Measurements from ENCODE around the gene NAT14.
"Not testable (repeated sequence)": the region's sequence is repeated elsewhere in the genome, so short reads cannot be mapped to it uniquely, and the experiment has no call there.

The NAT14 gene

DNA sequence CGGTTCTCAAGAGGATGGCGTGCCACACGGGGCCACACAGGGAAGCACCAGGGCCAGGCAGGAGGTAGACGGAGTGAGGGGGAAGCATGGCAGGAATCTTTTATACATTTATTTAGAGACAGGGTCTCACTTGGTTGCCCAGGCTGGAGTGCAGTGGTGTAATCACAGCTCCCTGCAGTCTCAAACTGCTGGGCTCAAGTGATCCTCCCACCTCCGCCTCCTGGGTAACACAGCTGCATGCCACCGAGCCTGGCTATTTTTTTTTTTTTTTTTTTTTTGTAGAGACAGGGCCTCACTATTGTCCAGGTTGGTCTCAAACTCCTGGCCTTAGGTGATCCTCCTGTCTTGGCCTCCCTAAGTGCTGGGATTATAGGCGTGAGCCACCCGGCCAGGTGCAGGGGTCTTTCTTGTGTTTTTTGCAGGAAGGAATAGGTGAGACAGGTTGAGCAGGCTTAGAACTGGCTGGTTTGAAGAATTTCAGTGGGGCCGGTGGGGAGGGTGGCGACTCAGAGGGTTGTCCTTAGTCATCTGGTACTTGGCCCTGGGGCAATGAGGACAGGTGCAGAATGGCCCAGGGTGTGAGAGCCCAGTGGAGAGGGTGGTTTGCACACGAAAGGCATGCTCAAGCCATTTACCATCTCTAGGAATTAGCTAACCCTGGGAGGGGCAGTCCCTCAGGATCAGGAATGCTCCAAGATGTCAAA, 10.8 kb downstream of the NAT14 start:
- Histone ChIP-seq H3K27ac (ENCODE audit: low read length) (no peak overlapping the region), H3K27me3 (ENCODE audit: control insufficient read depth in 1 of 2, insufficient read depth in 2 of 2, low read length in 2 of 2) (no peaks in the 10 kb centered on the region), H3K36me3 (ENCODE audit: control insufficient read depth in 2 of 2, insufficient read depth in 2 of 2, low read length in 2 of 2) (peaks cover 6 to 16% of the 10 kb centered on the region in 2 donors), H3K9ac (ENCODE audit: low read length in 2 of 2) (no peak overlapping the region), H3K4me1 (ENCODE audit: control insufficient read depth, insufficient read depth, low read length) (peaks cover 50% of the 10 kb centered on the region), H3K9me3 (ENCODE audit: control insufficient read depth in 2 of 2, low read length in 2 of 2) (no peaks in the 10 kb centered on the region), H3K4me3 (ENCODE audit: low read length in 2 of 2) (no peak overlapping the region)

DNA sequence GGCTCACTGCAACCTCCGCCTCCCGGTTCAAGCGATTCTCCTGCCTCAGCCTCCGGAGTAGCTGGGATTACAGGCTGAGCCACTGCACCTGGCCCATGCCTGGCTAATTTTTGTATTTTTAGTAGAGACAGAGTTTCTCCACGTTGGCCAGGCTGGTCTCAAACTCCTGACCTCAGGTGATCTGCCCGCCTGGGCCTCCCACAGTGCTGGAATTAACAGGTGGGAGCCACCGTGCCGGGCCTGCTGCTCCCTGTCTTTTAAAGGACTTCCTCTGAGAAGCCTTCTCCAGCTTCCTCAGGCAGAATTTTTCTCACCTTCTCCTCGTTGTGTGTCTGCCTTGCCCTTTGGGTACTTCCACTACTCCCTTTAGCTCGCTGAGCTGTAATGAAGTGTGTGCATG, 11.8 kb downstream of the NAT14 start:
- H3K27me3 ChIP-seq (ENCODE audit: control insufficient read depth in 1 of 2, insufficient read depth in 2 of 2, low read length in 2 of 2); H3K9me3 ChIP-seq (ENCODE audit: control insufficient read depth in 2 of 2, low read length in 2 of 2); H3K9ac ChIP-seq (ENCODE audit: low read length in 2 of 2); H3K27ac ChIP-seq (ENCODE audit: low read length); H3K4me3 ChIP-seq (ENCODE audit: low read length in 2 of 2): not testable (repeated sequence)
- Histone ChIP-seq H3K36me3 (ENCODE audit: control insufficient read depth in 2 of 2, insufficient read depth in 2 of 2, low read length in 2 of 2) (peaks cover 10 to 25% of the 10 kb centered on the region in 2 donors), H3K4me1 (ENCODE audit: control insufficient read depth, insufficient read depth, low read length) (peaks cover 39% of the 10 kb centered on the region)

DNA sequence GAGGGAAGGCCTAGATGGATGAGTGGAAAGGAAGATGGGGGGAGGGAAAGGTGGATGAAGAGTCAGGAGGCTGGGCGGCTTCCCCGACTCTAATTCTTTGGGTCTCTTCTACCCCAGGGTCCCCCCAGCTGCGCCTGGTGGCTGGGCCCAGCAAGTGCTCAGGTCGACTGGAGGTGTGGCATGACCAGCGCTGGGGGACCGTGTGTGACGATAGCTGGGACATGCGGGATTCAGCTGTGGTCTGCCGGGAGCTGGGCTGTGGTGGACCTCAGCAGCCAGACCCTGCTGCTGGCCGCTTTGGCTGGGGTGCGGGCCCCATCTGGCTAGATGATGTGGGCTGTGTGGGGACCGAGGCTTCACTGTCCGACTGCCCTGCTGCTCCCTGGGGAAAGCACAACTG, 12.8 kb downstream of the NAT14 start:
- peaks cover 30% of the 10 kb centered on the region for H3K4me1 ChIP-seq (ENCODE audit: control insufficient read depth, insufficient read depth, low read length)
- peaks cover 10 to 25% of the 10 kb centered on the region in 2 donors for H3K36me3 ChIP-seq (ENCODE audit: control insufficient read depth in 2 of 2, insufficient read depth in 2 of 2, low read length in 2 of 2)
- H3K9ac ChIP-seq (ENCODE audit: low read length in 2 of 2) = no peak overlapping the region
- H3K27me3 ChIP-seq (ENCODE audit: control insufficient read depth in 1 of 2, insufficient read depth in 2 of 2, low read length in 2 of 2) = no peaks in the 10 kb centered on the region
- no peaks in the 10 kb centered on the region for H3K9me3 ChIP-seq (ENCODE audit: control insufficient read depth in 2 of 2, low read length in 2 of 2)
- H3K27ac ChIP-seq (ENCODE audit: low read length) = peak overlapping the region; percentile 41
- H3K4me3 ChIP-seq (ENCODE audit: low read length in 2 of 2) = no peak overlapping the region

DNA sequence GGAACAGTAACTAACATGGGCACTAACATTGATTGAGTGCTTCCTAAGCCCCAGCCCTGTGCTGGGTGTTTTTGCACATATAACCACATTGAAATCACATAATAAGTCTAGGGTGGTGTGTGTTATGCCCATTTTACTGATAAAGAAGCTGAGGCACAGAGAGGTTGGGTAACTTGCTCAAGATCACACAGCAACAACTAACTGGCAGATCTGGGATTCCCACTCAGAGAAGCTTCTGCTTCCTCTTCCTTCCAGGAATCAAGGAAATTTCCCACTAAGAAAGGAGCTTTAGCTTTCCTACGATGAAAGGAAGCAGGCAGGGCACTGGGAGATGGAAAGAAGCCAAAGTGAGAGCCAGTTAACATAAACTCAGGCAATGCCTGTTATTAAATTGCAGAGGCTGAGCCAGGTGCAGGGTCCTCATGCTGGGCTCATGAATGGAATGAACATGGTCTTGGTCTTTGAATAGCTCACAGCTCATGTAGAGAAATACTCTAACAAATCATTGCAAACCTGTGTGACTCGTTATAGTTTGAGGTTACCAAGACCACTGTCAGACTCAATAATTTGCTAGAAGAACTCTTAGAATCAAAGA, 13.4 kb downstream of the NAT14 start:
- Histone ChIP-seq H3K36me3 (ENCODE audit: control insufficient read depth in 2 of 2, insufficient read depth in 2 of 2, low read length in 2 of 2) (peaks cover 10 to 25% of the 10 kb centered on the region in 2 donors), H3K27me3 (ENCODE audit: control insufficient read depth in 1 of 2, insufficient read depth in 2 of 2, low read length in 2 of 2) (no peaks in the 10 kb centered on the region), H3K4me3 (ENCODE audit: low read length in 2 of 2) (no peak overlapping the region), H3K9me3 (ENCODE audit: control insufficient read depth in 2 of 2, low read length in 2 of 2) (no peaks in the 10 kb centered on the region), H3K27ac (ENCODE audit: low read length) (peak overlapping the region; percentile 41), H3K9ac (ENCODE audit: low read length in 2 of 2) (peak overlapping the region in 1 of 2 donors; percentile 29), H3K4me1 (ENCODE audit: control insufficient read depth, insufficient read depth, low read length) (peaks cover 25% of the 10 kb centered on the region)

DNA sequence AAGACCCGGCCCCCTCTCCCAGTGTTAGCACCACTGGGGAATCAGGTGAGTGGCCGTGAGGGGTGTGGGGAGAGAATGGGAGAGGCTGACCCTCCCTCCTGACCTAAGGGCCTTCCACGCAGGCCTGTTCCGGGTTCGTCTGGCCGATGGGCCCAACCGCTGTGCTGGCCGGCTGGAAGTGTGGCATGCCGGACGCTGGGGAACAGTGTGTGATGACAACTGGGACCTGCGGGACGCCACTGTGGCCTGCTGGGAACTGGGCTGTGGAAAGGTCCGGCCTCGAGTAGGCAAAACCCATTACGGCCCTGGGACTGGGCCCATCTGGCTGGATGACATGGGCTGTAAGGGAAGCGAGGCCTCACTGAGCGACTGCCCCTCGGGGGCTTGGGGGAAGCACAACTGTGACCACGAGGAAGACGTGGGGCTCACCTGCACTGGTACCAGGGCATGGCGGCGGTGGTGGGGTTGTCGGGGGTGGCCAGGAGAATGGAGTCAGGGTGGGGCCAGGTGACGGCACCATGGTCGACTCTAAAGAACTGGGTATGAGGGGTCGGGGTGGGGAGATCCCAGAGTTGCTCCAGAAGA, 15.5 kb downstream of the NAT14 start:
- Histone ChIP-seq H3K9ac (ENCODE audit: low read length in 2 of 2) (no peak overlapping the region), H3K27me3 (ENCODE audit: control insufficient read depth in 1 of 2, insufficient read depth in 2 of 2, low read length in 2 of 2) (no peaks in the 10 kb centered on the region), H3K27ac (ENCODE audit: low read length) (no peak overlapping the region)

DNA sequence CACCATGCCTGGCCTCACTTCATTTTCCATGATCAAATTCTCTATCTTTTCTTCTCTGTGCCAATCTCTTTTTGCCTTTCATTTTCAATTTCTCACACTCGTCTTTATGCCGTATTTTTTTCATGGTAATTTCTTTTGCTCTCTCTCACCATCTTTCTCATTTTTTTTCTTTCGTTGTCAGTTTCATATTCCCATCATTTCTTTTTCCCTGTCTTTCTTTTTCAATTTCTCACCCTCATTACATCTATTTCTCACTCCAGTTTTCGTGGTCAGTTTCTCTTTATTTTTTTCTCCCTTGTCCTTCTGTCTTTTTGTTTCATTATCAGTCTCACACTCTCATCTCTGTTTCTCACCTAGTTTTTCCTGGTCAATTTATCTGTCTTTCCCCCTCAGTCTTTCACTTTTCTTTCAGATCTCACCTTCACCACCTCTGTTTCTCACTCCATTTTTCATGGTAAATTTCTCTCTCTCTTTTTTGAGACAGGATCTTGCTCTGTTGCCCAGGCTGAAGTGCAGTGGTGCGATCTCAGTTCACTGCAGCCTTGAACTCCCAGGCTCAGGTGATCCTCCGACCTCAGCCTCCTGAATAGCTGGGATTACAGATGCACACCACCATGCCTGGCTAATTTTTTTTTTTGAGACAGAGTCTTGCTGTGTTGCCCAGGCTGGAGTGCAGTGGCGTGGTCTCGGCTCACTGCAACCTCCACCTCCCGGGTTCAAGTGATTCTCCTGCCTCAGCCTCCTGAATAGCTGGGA, 17.4 kb downstream of the NAT14 start:
- no peak overlapping the region for H3K27ac ChIP-seq (ENCODE audit: low read length)
- no peak overlapping the region for H3K4me3 ChIP-seq (ENCODE audit: low read length in 2 of 2)
- peaks cover 25% of the 10 kb centered on the region for H3K4me1 ChIP-seq (ENCODE audit: control insufficient read depth, insufficient read depth, low read length)
- H3K36me3 ChIP-seq (ENCODE audit: control insufficient read depth in 2 of 2, insufficient read depth in 2 of 2, low read length in 2 of 2) = peaks cover 8 to 17% of the 10 kb centered on the region in 2 donors
- no peaks in the 10 kb centered on the region for H3K27me3 ChIP-seq (ENCODE audit: control insufficient read depth in 1 of 2, insufficient read depth in 2 of 2, low read length in 2 of 2)
- H3K9ac ChIP-seq (ENCODE audit: low read length in 2 of 2) = no peak overlapping the region
- H3K9me3 ChIP-seq (ENCODE audit: control insufficient read depth in 2 of 2, low read length in 2 of 2) = no peaks in the 10 kb centered on the region

More for the DNA sequence above, 15.5 kb downstream of the NAT14 start:
- H3K9me3 ChIP-seq (ENCODE audit: control insufficient read depth in 2 of 2, low read length in 2 of 2) = no peaks in the 10 kb centered on the region
- H3K4me1 ChIP-seq (ENCODE audit: control insufficient read depth, insufficient read depth, low read length) = peaks cover 27% of the 10 kb centered on the region
- H3K4me3 ChIP-seq (ENCODE audit: low read length in 2 of 2) = no peak overlapping the region
- H3K36me3 ChIP-seq (ENCODE audit: control insufficient read depth in 2 of 2, insufficient read depth in 2 of 2, low read length in 2 of 2) = peaks cover 10 to 22% of the 10 kb centered on the region in 2 donors

DNA sequence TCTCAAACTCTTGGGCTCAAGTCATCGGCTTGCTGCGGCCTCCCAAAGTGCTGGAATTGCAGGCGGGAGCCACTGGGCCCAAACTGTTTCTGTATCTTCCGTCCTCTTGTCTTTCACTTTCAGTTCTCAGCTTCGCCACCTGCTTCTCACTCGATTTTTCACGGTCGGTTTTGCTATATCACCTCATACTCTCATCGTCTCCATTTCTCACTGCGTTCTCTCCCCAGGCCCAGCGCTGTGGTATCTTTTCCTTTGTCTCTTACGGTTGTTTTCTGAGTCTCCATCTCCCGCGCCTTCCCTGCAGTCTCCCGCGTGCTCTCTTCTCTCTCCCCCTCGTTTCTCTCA, 18.1 kb downstream of the NAT14 start:
- no peak overlapping the region for H3K27ac ChIP-seq (ENCODE audit: low read length)

DNA sequence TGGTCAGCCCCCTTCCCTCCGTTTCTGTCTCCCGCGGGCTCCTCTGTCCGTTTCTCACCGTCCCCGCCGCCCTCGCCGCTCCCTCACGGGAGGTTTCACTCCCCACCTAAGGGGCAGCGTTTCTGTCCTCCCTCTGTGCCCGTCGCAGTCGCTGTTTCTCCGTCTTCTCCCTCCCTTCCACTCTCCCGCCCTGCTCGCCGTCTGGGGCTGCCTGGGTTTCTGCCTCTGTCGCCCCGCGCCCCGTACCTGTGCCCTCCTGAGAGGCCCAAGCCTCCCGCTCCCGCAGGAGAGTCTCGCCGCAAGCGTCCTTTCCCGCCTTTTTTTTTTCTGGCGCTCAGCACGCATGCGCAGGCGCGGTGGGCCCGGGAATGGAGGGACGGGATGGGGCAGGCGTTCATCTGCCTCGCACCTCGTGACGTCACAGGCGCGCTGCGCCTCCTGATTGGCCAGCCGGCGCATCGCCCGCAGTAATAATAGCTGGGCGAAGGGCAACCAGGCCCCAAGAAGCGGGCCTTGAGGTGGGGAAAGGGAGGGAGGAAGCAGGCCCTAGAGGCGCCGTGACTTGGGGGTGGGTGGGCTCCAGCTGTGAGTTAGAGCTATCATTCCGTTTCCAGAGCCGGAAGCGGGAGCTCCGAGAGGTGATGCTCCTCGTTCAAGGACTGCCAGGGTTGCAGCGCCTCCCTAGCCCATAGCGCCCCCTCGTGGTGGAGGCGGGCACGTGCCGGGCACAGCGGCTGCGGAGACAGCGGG, 18.7 kb downstream of the NAT14 start:
- Histone ChIP-seq H3K4me3 (ENCODE audit: low read length in 2 of 2) (peak overlapping the region; percentile 47 to 78), H3K9me3 (ENCODE audit: control insufficient read depth in 2 of 2, low read length in 2 of 2) (no peaks in the 10 kb centered on the region), H3K9ac (ENCODE audit: low read length in 2 of 2) (no peak overlapping the region), H3K27ac (ENCODE audit: low read length) (peak overlapping the region; percentile 53), H3K36me3 (ENCODE audit: control insufficient read depth in 2 of 2, insufficient read depth in 2 of 2, low read length in 2 of 2) (peaks cover 8 to 18% of the 10 kb centered on the region in 2 donors), H3K4me1 (ENCODE audit: control insufficient read depth, insufficient read depth, low read length) (peaks cover 16% of the 10 kb centered on the region), H3K27me3 (ENCODE audit: control insufficient read depth in 1 of 2, insufficient read depth in 2 of 2, low read length in 2 of 2) (no peaks in the 10 kb centered on the region)

More for the DNA sequence above, 18.1 kb downstream of the NAT14 start:
- Histone ChIP-seq H3K4me1 (ENCODE audit: control insufficient read depth, insufficient read depth, low read length) (peaks cover 22% of the 10 kb centered on the region), H3K4me3 (ENCODE audit: low read length in 2 of 2) (no peak overlapping the region), H3K36me3 (ENCODE audit: control insufficient read depth in 2 of 2, insufficient read depth in 2 of 2, low read length in 2 of 2) (peaks cover 8 to 18% of the 10 kb centered on the region in 2 donors), H3K9me3 (ENCODE audit: control insufficient read depth in 2 of 2, low read length in 2 of 2) (no peaks in the 10 kb centered on the region), H3K9ac (ENCODE audit: low read length in 2 of 2) (no peak overlapping the region), H3K27me3 (ENCODE audit: control insufficient read depth in 1 of 2, insufficient read depth in 2 of 2, low read length in 2 of 2) (no peaks in the 10 kb centered on the region)

DNA sequence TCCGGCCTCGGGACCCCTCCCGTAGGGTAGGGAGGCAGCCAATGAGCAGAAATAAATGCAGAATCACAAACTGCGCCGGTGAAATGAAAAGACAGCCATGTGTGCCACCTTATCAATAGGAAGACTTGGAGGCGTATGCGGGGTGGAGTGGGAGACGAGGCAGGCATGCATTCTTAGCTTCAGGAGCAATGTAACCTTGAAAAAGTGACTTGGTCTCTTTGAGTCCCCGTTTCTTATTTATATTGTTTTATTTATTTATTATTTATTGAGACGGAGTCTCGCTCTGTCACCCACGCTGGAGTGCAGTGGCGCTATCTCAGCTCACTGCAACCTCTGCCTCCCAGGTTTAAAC, 19.2 kb downstream of the NAT14 start:
- Histone ChIP-seq H3K27me3 (ENCODE audit: control insufficient read depth in 1 of 2, insufficient read depth in 2 of 2, low read length in 2 of 2) (no peaks in the 10 kb centered on the region), H3K9ac (ENCODE audit: low read length in 2 of 2) (no peak overlapping the region), H3K27ac (ENCODE audit: low read length) (no peak overlapping the region), H3K4me3 (ENCODE audit: low read length in 2 of 2) (peak overlapping the region in 1 of 2 donors; percentile 78), H3K4me1 (ENCODE audit: control insufficient read depth, insufficient read depth, low read length) (peaks cover 11% of the 10 kb centered on the region), H3K36me3 (ENCODE audit: control insufficient read depth in 2 of 2, insufficient read depth in 2 of 2, low read length in 2 of 2) (peaks cover 8 to 18% of the 10 kb centered on the region in 2 donors), H3K9me3 (ENCODE audit: control insufficient read depth in 2 of 2, low read length in 2 of 2) (no peaks in the 10 kb centered on the region)

DNA sequence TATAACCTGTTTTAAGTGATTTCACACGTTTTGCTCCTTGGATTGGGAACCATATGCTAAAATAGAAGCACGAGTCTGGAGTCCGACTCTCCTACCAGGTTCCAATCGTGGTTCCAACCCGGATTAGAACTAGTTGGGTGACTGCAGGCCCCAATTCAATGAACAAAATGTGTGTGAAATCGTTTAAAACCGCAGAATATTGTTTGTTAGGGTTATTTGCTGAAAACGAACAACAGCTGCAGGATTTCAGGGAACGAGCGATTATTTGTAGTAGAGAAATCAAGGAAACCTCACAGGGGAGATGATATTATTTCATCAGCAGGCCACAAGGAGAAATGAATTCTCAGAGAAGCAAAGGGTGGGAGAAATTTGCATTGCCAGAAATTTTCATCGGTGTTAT, 20.0 kb downstream of the NAT14 start:
- Histone ChIP-seq H3K4me1 (ENCODE audit: control insufficient read depth, insufficient read depth, low read length) (peaks cover 10% of the 10 kb centered on the region), H3K9me3 (ENCODE audit: control insufficient read depth in 2 of 2, low read length in 2 of 2) (no peaks in the 10 kb centered on the region), H3K36me3 (ENCODE audit: control insufficient read depth in 2 of 2, insufficient read depth in 2 of 2, low read length in 2 of 2) (peaks cover 8 to 16% of the 10 kb centered on the region in 2 donors), H3K27ac (ENCODE audit: low read length) (no peak overlapping the region), H3K27me3 (ENCODE audit: control insufficient read depth in 1 of 2, insufficient read depth in 2 of 2, low read length in 2 of 2) (no peaks in the 10 kb centered on the region), H3K9ac (ENCODE audit: low read length in 2 of 2) (no peak overlapping the region), H3K4me3 (ENCODE audit: low read length in 2 of 2) (no peak overlapping the region)

Data from stomach smooth muscle (tissue), 2 donors.